B cell (primary cell): Measurements from ENCODE around the gene SIRT3. TPM values are rescaled to one million over a fixed set of nuclear protein-coding genes. Genes with fewer than 3 reads are reported as not detected.

ENCODE experiments used
- ATAC-seq: fragments of 200-7000 bp; cut with Tn5 transposase; one replicate; pipeline ENCODE4 v1.10.0; 2021; ENCODE audit warnings: low read depth, mild to moderate bottlenecking, moderate number of reproducible peaks, moderate library complexity
- CTCF ChIA-PET: fragments of 350-600 bp; sonication (Branson Sonifier 250); formaldehyde crosslinking; loops from one replicate; lab custom pipeline; 2021; ENCODE audit warnings: antibody characterized with exemption, inconsistent platforms; lab: Charles Lee
- POLR2A ChIA-PET: fragments of 350-600 bp; sonication (Branson Sonifier 250); formaldehyde crosslinking; loops from one replicate; lab custom pipeline; 2021; ENCODE audit warnings: antibody characterized with exemption; lab: Charles Lee
- DNase-seq: peaks from one replicate; pipeline ENCODE4 v3.0.0; 2013
- H2AFZ ChIP-seq: 2 replicates; pipeline ENCODE4 v1.6.1; 2012; ENCODE audit warnings: mild to moderate bottlenecking, low read depth, low read length; ENCODE audit not compliant: insufficient read depth, poor library complexity, severe bottlenecking
- H3K27ac ChIP-seq, 2 donors: 1 replicate in 1 of 2; 2 replicates in 1 of 2; pipeline ENCODE4 v1.5.1; 2012 to 2013; ENCODE audit warnings: low read length in 2 of 2, mild to moderate bottlenecking in 2 of 2, moderate library complexity in 1 of 2
- H3K27me3 ChIP-seq, 4 experiments: fragments of 200-600 bp in 1 of 4; sonication (generic) in 1 of 4; replicated peaks in 1 of 4; 1 replicate in 2 of 4; 2 replicates in 2 of 4; pipeline versions ENCODE4 v1.6.1 to v1.7.0; 2013 to 2016; ENCODE audit warnings: low read length in 3 of 4, mild to moderate bottlenecking in 2 of 4, mixed read lengths in 1 of 4, moderate library complexity in 1 of 4; ENCODE audit not compliant: insufficient read depth in 4 of 4, control insufficient read depth in 3 of 4; ENCODE audit errors: control extremely low read depth in 1 of 4
- H3K36me3 ChIP-seq, 2 experiments: replicated peaks in 1 of 2; 1 replicate in 1 of 2; 2 replicates in 1 of 2; pipeline versions ENCODE4 v1.6.1 to v1.7.1; 2013; ENCODE audit warnings: low read length in 1 of 2; ENCODE audit not compliant: insufficient read depth in 2 of 2, control insufficient read depth in 1 of 2; ENCODE audit errors: control extremely low read depth in 1 of 2, extremely low read depth in 1 of 2
- H3K4me1 ChIP-seq, 2 donors: fragments of 200-600 bp in 1 of 2; sonication (generic) in 1 of 2; 1 replicate in 1 of 2; 2 replicates in 1 of 2; pipeline versions ENCODE4 v1.5.1 to v1.6.1; 2013 to 2017; ENCODE audit warnings: low read length in 2 of 2; ENCODE audit not compliant: control insufficient read depth in 2 of 2, insufficient read depth in 2 of 2
- H3K4me2 ChIP-seq: replicated peaks from 2 replicates; pipeline ENCODE3; 2012; ENCODE audit warnings: mild to moderate bottlenecking, low read depth, low read length; ENCODE audit not compliant: poor library complexity, severe bottlenecking
- H3K4me3 ChIP-seq, 5 experiments: fragments of 200-600 bp in 1 of 5; sonication (generic) in 1 of 5; 1 replicate in 3 of 5; 2 replicates in 2 of 5; pipeline versions ENCODE4 v1.5.1 to v1.7.0; 2011 to 2016; ENCODE audit warnings: low read length in 4 of 5, mild to moderate bottlenecking in 4 of 5, low read depth in 2 of 5, control low read depth in 1 of 5, moderate library complexity in 1 of 5; ENCODE audit not compliant: insufficient read depth in 1 of 5; ENCODE audit errors: control extremely low read depth in 1 of 5, extremely low read depth in 1 of 5
- H3K79me2 ChIP-seq: fragments of 200-600 bp; sonication (generic); one replicate; pipeline ENCODE4 v1.6.0; 2016; ENCODE audit warnings: low read length; ENCODE audit not compliant: control insufficient read depth, insufficient read depth
- H3K9ac ChIP-seq: fragments of 200-600 bp; sonication (generic); 2 replicates; pipeline ENCODE4 v1.6.1; 2017; ENCODE audit warnings: mild to moderate bottlenecking, low read length, moderate library complexity
- H3K9me3 ChIP-seq, 3 donors: one replicate each; pipeline versions ENCODE4 v1.6.1 to v1.7.1; 2013; ENCODE audit warnings: low read length in 2 of 3; ENCODE audit not compliant: control insufficient read depth in 2 of 3, insufficient read depth in 1 of 3; ENCODE audit errors: control extremely low read depth in 1 of 3
- H4K20me1 ChIP-seq: 2 replicates; pipeline ENCODE4 v1.6.0; 2012; ENCODE audit warnings: mild to moderate bottlenecking, low read length; ENCODE audit not compliant: insufficient read depth, control insufficient read depth, poor library complexity, severe bottlenecking
- H3K27ac Mint-ChIP-seq: one replicate; pipeline ENCODE4 v1.8.0; 2021; ENCODE audit warnings: mixed read lengths
- H3K27me3 Mint-ChIP-seq: one replicate; pipeline ENCODE4 v1.8.0; 2021; ENCODE audit warnings: mixed read lengths
- H3K4me1 Mint-ChIP-seq: one replicate; pipeline ENCODE4 v1.8.0; 2021; ENCODE audit warnings: mixed read lengths
- H3K4me3 Mint-ChIP-seq: one replicate; pipeline ENCODE4 v1.8.0; 2021; ENCODE audit warnings: mixed read lengths
- H3K9me3 Mint-ChIP-seq: one replicate; pipeline ENCODE4 v1.8.0; 2022; ENCODE audit warnings: mixed read lengths; ENCODE audit not compliant: insufficient read depth
- EZH2 ChIP-seq: IDR thresholded peaks from 2 replicates; pipeline ENCODE4 v1.6.1; 2012; ENCODE audit warnings: borderline replicate concordance, low read depth, mild to moderate bottlenecking, moderate library complexity, low read length; ENCODE audit not compliant: insufficient read depth, poor library complexity, severe bottlenecking
- WGBS: methylation state at CpG from one replicate; pipeline ENCODE4 v1.1.5; 2013; ENCODE audit warnings: missing lambda C conversion rate; ENCODE audit not compliant: insufficient coverage; 5-methylcytosine and 5-hydroxymethylcytosine counted together
- intact Hi-C: fragments of 100-400 bp; cut with micrococcal nuclease; formaldehyde crosslinking; loops from one replicate; pipeline ENCODE4 v1.10.0; 2022
- polyA plus RNA-seq: library from polyadenylated mRNA; depleted of rRNA; stranded (reverse); fragments of >200 nt; gene quantifications from 2 replicates; pipeline ENCODE4 v1.2.3, GENCODE V29; 2012
- total RNA-seq, 2 donors: library from RNA; stranded (reverse); fragments of 120-200 nt in 1 of 2; gene quantifications; 1 replicate in 1 of 2; 2 replicates in 1 of 2; pipeline versions ENCODE4 v1.2.3 to v1.2.4, GENCODE V29; 2013 to 2022
- TF ChIP-seq, protein P1 (sequence below): fragments of 200-600 bp; IDR thresholded peaks from one replicate; pipeline ENCODE4 v1.8.0; 2022; ENCODE audit warnings: antibody characterized with exemption, mild to moderate bottlenecking

SIRT3 gene
- total and polyA plus RNA-seq, 2 donors (not counting 1 experiment from before 2014, with no cell fraction given) = 22.9 to 27.9 TPM

DNA sequence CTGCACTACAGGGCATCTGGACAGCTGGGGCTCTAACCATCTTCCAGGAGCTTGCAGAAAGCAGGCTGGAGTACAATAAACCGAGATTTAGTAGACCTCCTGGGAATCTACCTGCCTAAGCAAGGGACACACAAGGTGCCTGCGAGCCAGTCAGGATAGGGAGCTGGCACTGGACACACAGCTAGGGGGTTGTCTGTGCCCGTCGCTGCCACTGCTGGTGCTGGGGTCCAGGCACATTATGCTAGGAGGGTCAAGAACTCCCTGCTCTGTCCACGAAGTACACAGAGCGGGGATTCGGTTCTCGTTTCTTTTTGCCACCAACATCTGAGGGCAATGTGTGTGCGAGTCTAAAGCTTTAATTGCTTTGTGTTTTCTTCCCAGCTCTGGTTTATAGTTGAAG is 24.4 kb downstream of the SIRT3 start:
- no peak overlapping the region for H3K4me2 ChIP-seq
- H3K9ac ChIP-seq = no peak overlapping the region
- CTCF ChIA-PET = interaction anchor here (0.7 to 1.3 kb wide), 2 partner anchors 39 to 151 kb away, joined by 3 to 6 read pairs; no protein-coding TSS in a partner anchor
- no peak overlapping the region for H3K4me3 ChIP-seq
- DNase-seq (no peak), ATAC-seq (no peak)
- POLR2A ChIA-PET = no interaction called here
- no peaks in the 10 kb centered on the region for H3K9me3 ChIP-seq
- Mint-ChIP-seq H3K27me3 (no peaks in the 10 kb centered on the region), H3K9me3 (no peaks in the 10 kb centered on the region), H3K4me1 (peaks cover 23% of the 10 kb centered on the region), H3K4me3 (no peak overlapping the region), H3K27ac (no peak overlapping the region)
- H2AFZ ChIP-seq = no peak overlapping the region
- WGBS = 97% methylated on average over 9 of the region's 9 CpGs
- intact Hi-C loops = no loop called here
- H3K27me3 ChIP-seq = no peaks in the 10 kb centered on the region
- peaks cover 46% of the 10 kb centered on the region for H4K20me1 ChIP-seq
- H3K27ac ChIP-seq = no peak overlapping the region
- no peak for TF ChIP-seq EZH2
- H3K36me3 ChIP-seq = peaks cover 0 to 59% of the 10 kb centered on the region in 2 experiments
- H3K4me1 ChIP-seq = peaks cover 12 to 28% of the 10 kb centered on the region in 2 donors
- peaks cover 30% of the 10 kb centered on the region for H3K79me2 ChIP-seq

DNA sequence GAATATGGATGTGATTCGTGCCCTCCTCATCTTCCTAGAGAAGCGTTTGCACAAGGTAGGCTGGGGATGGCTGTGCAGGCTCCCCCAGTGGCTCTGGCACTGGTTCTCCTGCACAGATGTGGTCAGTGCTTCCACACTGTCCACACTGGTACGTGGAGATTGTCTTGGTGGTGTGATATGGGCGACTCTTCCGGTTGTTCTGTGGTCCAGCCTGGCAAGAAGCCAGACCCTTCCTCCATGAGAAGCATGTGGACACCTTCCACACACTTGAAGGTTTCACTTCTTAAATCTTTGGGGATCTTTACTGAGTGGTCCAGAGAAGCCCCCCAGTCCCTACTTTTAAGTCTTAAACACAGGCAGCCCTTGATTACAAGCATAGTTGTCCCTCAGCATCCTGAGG is 24.8 kb downstream of the SIRT3 start:
- POLR2A ChIA-PET = no interaction called here

More for the DNA sequence above, 24.8 kb downstream of the SIRT3 start:
- Histone ChIP-seq H3K27ac (no peak overlapping the region), H3K9me3 (no peaks in the 10 kb centered on the region), H4K20me1 (peaks cover 50% of the 10 kb centered on the region), H3K4me2 (no peak overlapping the region), H3K27me3 (no peaks in the 10 kb centered on the region), H3K36me3 (peaks cover 0 to 58% of the 10 kb centered on the region in 2 experiments), H3K4me3 (no peak overlapping the region), H3K4me1 (peaks cover 15 to 32% of the 10 kb centered on the region in 2 donors), H2AFZ (no peak overlapping the region), H3K9ac (no peak overlapping the region), H3K79me2 (peaks cover 35% of the 10 kb centered on the region)
- Mint-ChIP-seq H3K27ac (no peak overlapping the region), H3K27me3 (no peaks in the 10 kb centered on the region), H3K9me3 (no peaks in the 10 kb centered on the region), H3K4me1 (peaks cover 28% of the 10 kb centered on the region), H3K4me3 (peak overlapping the region; percentile 37)
- TF ChIP-seq, protein P1, sequence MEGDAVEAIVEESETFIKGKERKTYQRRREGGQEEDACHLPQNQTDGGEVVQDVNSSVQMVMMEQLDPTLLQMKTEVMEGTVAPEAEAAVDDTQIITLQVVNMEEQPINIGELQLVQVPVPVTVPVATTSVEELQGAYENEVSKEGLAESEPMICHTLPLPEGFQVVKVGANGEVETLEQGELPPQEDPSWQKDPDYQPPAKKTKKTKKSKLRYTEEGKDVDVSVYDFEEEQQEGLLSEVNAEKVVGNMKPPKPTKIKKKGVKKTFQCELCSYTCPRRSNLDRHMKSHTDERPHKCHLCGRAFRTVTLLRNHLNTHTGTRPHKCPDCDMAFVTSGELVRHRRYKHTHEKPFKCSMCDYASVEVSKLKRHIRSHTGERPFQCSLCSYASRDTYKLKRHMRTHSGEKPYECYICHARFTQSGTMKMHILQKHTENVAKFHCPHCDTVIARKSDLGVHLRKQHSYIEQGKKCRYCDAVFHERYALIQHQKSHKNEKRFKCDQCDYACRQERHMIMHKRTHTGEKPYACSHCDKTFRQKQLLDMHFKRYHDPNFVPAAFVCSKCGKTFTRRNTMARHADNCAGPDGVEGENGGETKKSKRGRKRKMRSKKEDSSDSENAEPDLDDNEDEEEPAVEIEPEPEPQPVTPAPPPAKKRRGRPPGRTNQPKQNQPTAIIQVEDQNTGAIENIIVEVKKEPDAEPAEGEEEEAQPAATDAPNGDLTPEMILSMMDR = no peak
- TF ChIP-seq EZH2 = no peak
- ATAC-seq (no peak), DNase-seq (no peak)
- intact Hi-C loops = no loop called here
- WGBS = 100% methylated on average over 3 of the region's 5 CpGs
- CTCF ChIA-PET = interaction anchor here (0.7 to 1.3 kb wide), 2 partner anchors 39 to 152 kb away, joined by 3 to 6 read pairs; no protein-coding TSS in a partner anchor
